ENCODE measurements around the gene FRYL.
"Not testable (repeated sequence)": the region's sequence is repeated elsewhere in the genome, so short reads cannot be mapped to it uniquely, and the experiment has no call there.

FRYL gene

DNA sequence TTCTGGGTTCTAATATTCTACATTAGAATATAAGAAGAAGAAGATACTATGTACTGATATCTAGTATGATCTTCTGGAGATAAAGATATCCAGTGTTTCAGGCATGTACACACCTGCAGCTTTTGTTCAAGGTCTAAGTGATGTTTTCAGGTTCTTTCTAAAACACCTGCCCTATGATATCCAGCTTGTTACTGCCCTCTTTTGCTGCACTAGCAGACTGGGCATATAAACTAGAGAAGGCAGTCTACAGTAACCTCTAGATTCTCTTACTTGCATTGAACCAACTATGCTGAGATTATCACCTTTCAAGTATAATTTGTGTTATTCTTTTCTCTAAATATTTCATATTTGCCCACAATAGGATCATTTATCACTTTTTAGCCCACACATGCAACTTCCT is 1.9 kb upstream of the FRYL start:
- DNase-seq = no peak

DNA sequence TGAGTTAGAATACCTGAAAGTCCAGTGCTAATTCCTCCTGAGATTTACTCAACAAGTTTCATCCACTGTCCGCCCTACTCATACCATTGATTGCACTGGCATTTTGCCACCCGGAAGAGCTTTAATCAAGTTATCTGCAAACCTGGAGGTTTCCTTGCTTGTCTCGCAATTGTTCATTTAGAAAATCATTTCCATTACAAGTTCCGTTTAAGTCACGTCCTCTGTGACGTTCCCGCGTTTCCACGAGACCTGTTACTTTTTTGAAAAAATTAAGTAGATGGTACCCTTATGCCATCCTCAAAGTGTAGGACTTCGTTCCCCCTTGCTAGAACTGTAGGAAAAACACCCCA is 761 bp upstream of the FRYL start:
- peak in 1 of 2 donors; percentile 76 for DNase-seq

DNA sequence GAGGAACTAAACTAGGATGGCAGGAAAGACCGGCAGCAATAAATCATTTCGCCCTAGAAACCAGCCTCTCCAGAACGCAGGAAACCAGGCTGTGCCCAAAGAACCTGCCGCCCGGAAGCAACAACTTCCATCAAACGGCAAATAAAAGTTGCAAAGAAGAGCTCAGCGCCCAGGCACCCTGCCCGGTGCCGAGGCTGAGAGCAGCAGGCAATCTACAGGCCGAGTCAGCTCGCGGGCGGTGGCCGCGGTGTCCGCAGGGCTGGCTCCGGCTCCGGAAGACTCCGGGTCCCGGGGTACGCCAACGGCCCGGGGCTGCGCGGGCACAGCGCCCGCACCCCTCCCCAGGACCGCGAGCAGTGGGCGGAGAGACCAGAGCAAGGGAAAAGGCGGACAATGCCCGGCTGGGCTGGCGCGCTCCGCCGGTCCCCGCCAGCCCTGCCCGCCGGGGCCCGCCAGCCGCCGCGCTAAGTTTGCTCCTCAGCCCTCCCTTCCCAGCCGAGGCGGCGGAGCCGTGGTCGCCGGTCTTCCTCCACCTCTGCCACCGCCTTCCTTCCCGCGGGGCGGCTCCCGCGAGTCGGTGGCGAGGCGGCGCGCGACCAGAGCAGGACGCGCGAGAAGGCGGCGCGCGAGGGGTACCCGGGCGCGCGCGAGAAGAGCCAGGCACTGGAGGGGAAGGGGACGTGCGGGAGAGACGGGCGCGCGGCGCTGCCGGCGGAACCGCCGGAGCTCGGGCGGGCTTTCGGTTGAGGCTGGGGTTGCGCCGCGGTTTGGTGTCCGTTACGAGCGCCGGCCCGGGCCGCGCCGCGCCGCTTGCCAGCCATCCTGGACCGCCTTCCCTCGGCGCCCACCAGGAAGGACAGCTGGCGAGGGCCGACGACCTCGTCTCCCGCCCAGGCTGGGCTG is 733 bp downstream of the FRYL start:
- DNase-seq = peak; percentile 44 to 67

DNA sequence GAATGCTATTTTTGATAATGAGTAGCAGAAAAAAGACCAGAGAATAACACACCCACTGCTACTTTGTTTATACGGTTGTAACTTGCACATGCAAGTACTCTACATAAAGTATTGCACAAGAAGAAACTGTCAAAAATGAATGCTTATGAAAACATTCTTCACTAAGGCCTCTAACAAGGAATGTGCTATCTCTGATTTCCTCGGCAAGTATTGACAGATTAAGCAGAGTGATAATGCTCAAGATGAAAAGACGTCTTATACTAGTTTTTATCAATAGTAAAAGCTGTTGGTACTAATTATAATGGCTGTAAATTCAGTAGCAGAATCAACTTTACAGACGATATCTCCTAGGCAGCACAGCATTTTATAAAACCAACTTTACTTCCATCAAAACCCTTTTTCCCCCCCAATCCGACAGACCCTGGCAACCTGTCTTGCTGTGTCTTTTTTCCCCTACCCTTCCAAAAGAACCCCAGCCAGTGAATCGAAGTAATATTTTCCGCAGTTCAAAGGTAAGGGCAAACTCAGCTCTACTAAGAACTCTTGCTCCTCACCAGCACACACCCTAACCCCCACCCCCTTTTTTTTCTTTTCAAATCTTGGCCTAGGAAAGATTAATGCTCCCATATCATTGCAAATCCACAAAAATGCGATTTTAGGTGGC is 1.5 kb downstream of the FRYL start:
- peak in 1 of 2 donors; percentile 67 for DNase-seq

DNA sequence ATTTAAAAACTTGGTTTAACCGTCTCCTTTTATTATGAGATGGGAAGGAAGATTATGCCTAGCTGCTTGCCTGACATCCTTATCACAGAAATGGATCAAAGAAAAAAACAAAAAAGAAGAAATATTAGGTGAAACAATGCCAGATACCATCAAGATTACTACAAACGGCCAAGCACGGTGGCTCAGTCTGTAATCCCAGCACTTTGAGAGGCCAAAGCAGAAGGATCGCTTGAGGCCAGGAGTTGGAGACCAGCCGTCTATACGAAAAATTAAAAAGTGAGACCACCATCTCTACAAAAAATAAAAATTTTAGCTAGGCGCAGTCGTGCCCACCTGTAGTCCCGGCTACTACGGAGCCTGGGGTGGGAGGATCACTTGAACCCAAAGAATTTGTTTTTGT is 2.3 kb downstream of the FRYL start:
- no peak for DNase-seq

DNA sequence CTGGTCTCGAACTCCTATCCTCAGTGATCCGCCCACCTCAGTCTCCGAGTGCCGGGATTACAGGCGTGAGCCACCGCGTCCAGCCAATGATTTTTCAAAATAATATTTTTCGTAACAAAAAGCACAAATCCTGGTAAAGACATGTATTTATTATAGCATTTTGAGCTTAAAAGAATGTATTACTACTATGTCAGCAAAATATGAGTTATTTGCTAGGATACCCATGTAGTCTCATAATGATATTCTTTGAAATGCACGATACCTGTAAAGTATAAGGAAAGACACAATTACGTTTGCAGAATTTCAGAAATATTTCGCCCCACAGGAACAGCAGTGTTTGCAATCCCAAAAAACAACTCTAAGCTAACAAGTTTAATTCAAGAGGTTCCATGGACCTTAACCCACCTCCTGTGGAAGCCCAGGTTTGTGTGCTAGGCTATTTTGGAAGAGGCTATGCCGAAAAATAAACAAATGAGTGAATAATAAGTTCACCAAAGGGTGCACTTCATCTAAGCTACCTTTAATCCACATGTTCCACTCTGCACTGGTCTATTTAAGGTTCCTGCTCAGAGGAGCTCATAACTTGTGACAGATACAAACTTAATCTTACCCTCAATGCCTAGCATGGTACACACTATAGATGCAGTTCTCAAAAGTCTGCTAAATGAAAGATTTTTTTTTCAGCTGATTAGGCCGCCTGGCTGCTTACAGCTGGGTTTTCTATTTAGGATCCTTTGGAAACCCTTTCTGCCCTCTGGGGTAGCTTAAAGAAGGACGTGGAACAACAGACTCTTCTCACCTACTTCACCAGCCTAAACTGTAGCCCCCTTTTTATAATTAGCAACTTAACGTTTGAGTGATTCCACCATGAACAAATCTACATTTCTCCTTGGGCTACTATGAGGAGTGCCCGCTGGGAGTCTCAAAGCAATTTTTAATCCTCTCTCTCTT is 5.0 kb downstream of the FRYL start:
- DNase-seq = no peak

DNA sequence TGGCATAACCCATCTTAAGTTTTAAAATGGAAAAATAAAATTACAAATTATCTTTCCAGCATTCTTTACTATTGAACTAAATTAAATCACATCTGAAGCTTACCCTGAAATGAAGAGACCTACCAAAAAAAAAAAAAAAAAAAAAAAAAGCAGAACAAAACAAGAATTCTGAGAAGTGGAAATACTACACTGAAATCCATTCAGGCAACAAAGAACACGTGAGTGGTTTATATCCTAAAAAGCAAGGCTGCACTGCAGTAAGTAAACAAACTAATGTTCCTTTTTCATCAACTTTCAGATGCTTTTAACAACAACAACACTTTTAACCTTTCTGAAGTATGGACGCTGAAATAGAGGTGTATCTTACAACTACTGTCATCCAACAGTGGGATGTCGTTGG is 7.5 kb downstream of the FRYL start:
- no peak for DNase-seq

DNA sequence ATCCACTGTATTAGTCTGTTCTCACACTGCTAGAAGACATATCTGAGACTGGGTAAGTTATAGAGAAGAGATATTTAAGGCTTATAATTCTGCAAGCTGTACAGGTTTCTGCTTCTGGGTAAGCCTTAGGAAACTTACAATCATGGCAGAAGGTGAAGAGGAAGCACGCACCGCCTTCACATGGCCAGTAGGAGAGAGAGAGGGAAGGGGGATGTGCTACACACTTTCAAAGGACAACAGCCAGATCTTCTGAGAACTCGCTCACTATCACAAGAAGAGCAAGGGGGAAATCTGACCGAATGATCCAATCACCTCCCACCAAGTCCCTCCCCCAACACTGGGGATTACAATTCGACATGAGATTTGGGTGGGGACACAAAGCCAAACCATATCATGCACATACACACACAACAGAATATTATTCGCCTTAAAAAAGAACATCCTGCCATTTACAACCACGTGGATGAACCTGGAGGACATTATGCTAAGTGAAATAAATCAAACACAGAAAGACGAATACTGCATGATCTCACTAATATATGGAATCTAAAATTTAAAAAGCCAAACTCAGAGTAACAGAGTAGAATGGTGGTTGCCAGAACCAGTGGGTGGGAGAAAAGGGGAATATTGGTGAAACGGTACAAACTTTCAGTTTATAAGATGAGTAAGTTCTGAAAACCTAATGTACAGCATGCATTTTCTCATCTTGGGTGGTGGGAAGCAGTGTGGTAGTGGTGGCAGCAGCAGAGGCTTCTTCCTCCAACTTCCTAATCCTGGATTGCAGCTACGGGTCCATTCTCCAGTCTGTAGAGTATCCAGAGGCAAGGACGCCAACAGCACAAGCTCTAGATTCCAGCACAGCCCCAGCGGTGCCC is 12.8 kb downstream of the FRYL start:
- DNase-seq = no peak

DNA sequence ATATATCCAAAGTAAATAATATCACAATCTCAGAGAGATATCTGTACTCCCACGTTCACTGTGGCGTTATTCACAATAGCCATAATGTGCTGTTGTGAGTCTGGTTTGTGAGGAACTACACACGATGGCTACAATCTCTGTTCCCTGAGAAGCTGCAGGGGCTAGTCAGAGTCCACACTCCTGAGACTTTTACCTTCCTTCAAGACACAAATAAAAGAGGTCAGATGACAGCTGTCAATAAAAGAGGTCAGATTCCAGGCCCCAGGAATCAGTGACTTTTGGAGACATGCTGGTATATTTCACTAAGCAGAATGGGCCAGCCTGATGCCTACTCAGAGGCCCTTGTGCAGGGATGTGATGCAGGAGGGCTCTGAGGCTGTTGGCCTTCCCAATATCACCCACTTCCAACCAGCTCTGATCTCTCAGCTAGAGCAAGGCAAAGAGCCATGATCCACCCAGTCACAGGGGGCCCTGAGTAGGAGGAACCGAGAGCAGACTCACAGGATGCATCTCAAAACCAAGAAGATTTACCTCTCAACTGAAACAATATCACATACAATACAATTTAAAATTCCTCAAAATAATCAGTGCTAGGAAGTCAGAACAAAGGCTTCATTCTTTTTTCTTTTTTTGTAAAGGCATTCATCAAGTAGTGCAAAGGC is 13.8 kb downstream of the FRYL start:
- no peak for DNase-seq

DNA sequence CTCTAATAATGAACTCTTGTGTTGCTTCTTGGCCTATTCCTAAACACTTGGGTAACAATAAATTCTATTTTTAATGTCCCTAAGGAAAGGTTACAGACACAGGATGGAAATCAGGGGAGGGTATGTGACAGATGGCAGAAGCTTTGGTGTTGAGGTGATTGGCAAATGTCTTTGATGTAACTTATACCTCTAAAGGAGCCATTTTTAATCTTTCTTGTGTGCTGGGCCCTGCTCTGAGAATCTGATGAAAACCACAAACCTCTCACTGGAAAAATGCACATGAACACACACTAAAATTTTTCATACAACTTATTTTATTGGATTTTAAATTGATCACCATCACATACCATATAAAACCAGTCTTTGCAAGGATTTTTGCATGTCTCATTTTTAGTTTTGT is 17.7 kb downstream of the FRYL start:
- DNase-seq = no peak

DNA sequence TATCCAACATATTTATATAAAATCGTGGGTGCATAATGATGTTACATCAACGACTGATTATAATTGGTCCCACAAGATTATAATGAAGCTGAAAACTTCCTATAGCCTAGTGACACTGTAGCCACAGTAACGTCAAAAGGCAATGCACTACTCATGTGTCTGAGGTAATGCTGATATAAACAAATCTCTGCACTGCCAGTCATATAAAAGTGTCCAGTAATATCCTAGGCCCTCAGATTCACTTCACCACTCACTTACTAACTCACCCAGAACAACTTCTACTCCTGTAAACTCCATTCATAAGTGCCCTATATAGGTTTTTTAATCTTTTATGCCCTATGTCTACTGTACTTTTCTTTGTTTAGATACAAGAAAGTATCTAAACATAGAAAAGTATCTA is 18.8 kb downstream of the FRYL start:
- no peak for DNase-seq

DNA sequence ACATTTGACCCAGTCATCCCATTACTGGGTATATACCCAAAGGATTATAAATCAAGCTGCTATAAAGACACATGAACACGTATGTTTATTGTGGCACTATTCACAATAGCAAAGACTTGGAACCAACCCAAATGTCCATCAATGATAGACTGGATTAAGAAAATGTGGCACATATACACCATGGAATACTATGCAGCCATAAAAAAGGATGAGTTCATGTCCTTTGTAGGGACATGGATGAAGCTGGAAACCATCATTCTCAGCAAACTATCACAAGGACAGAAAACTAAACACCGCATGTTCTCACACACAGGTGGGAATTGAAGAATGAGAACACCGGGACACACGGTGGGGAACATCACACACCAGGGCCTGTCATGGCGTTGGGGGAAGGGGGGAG is 21.4 kb downstream of the FRYL start:
- DNase-seq = not testable (repeated sequence)

DNA sequence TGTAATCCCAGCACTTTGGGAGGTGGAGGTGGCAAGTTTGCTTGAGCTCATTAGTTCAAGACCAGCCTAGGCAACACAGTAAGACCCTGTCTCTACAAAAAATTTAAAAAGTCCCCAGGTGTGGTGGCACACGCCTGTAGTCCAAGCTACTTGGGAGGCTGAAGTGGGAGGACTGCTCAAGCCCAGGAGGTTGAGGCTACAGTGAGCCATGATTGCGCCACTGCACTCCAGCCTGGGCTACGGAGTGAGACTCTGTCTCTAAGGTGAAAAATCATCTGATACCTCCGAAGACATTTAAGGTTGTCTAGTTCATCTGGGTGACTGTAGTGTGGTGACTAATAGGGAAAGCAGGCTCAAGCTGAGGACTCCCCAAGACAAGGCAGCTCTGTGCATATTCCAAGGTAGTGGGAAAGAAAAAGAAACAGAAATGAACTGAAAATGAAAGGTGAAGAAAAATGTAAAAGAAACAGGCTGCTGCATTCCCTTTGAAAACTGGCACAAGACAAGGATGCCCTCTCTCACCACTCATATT is 23.3 kb downstream of the FRYL start:
- no peak for DNase-seq

DNA sequence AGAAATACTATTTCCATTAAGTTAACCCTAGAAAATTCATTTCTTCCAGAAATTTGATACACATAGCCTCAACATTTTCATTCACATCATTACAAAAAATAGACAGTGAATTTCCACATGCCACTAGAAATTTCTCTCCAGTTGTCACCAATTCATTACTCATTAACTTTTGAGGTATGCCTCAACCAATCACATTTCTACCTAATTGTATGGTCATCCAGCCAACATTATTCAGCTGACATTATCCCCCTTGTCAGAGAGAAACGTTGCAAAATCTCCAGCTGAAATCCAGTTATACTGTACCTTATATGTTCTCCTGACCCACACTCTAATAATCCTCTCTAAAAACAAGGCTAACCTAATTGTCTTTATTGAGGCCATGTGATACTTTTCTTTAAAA is 24.8 kb downstream of the FRYL start:
- DNase-seq = no peak

DNA sequence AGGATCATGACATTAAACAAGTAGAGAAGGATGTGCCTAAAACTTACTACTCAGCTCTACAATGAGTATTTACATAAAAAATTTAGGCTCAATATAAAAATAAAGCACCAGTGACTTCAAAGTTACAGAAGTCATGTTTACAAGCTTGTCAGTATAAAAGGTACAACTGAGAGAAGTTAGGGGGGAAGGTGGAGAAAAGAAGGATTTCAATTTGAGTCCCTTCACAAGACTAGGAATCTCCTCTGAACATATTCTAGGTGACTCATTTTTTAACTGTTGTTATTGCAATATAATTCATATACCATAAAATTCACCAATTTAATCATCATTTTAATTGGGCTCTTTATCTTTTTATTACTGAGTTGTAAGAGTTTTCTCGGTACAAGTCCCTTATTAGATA is 26.9 kb downstream of the FRYL start:
- no peak for DNase-seq

DNA sequence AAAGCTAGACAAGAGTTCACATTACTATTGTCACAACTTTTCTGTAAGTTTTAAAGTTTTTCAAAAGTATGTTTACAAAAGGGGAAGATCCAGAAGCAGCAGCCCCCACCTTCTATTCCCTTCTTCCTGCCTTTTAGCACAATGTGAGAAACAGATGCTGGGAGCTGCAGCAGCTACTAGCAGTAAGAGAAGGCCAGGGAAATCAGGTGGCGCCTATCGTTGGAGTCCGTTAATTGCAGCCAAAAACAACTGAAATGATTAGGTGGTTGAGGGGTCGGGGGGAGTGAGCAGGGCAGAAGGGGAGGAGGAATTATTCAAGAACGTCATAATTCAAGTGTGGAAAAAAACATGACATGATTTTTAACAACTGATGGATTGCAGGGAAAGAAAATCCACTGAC is 27.4 kb downstream of the FRYL start:
- no peak for DNase-seq

DNA sequence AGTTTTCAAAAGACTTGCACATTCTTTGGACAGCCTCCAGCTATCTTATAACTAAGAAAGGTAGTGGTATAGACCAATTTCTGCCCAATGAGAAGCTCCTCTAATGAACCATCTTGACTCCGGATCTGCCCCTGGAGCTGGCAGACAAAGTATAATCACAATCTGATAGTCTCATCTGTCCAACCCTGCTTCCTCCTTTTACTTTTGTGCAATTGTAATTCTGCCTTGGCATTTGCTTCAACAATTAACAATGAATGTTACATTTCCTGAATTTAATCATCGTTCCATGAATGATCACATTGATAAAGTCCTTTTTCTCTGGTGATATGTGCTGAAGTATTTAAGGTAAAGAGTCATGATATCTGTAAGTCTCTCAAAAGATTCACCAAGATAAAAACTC is 27.8 kb downstream of the FRYL start:
- no peak for DNase-seq

DNA sequence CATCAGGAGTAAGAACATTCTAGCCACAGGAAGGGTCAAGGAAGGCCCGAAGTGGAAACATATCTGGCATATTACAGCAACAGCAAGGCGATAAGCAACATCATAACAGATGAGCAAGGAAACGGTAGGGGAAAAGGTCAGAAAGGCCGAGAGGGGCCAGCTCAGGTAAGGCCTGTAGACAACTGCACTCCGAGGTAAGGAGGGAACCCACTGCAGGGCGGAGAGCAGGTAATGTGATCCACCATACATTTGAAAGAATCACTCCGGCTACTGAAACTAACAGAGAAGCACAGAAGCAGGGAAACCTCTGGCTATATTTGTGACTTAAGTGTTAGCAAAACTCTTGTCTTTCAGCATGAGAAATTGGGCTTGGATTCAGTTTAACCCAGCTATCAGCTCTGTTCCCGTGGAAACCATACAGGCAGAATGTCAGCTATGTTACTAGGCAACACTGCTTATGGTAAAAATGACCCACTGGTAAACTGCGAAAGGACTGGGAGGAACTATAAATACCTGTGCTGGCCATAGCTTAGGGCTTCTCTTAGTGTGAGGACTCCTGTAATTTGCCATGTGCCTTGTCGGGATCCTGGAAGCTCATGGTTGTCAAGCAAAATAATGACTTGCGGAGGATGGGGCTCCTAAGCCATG is 31.0 kb downstream of the FRYL start:
- no peak for DNase-seq

DNA sequence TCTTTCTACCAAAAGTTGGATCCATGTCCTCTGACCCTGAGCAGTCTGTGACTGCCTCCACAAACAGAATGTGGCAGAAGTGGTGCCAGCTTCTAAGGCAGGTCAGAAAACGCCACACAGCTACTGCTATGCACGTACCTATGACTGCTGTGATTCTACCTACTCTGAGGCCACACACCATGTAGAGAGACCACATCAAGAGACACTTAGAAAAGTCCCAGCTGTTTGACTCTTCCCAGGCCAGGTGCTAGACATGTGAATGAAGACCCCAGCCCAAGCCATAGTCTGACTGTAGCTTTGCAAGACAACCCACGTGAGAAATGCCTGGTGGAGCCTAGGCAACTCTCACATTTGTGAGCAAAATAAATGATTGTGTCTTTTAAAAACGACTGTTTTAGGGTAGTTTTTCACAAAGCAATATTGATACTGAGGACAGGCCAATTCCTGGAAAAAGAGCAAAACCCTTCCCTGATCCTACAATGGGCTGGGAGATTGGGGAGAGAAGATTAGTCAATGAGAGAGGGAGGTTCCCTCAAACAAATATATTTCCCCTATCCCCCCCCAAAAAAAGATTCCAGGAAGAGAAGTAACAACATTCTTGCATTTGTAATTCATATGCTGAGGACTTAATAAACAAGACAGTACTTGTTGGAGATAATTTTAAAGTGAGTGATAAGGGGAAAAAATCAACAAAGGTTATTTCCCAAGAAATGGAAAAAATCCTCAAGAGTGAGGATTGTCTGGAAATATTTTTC is 33.3 kb downstream of the FRYL start:
- no peak for DNase-seq

DNA sequence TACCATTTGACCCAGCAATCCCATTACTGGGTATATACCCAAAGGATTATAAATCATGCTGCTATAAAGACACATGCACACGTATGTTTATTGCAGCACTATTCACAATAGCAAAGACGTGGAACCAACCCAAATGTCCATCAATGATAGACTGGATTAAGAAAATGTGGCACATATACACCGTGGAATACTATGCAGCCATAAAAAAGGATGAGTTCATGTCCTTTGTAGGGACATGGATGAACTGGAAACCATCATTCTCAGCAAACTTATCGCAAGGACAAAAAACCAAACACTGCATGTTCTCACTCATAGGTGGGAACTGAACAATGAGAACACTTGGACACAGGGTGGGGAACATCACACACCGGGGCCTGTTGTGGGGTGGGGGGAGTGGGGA is 34.9 kb downstream of the FRYL start:
- DNase-seq = not testable (repeated sequence)
